Measurements from ENCODE around the gene PSPN.

DNA sequence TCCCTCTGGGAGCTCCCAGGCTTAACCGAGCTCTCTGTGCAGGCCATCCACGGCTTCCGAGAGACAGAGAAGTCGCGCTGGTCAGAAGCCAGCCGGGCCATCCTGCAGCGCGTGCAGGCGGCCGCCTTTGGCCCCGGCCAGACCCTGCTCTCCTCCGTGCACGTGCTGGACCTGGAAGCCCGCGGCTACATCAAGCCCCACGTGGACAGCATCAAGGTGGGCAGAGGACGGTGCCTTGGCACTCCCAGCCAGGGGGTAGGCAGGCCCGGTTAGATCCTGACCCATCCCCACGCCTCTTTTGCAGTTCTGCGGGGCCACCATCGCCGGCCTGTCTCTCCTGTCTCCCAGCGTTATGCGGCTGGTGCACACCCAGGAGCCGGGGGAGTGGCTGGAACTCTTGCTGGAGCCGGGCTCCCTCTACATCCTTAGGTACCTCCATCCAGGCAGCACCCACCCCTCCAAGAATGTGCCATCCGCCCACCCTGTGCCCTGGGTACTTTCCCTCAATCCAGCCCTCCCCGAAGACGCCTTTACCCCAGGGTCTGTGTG, 1.5 kb downstream of the PSPN start:
- TF ChIP-seq, protein P1, sequence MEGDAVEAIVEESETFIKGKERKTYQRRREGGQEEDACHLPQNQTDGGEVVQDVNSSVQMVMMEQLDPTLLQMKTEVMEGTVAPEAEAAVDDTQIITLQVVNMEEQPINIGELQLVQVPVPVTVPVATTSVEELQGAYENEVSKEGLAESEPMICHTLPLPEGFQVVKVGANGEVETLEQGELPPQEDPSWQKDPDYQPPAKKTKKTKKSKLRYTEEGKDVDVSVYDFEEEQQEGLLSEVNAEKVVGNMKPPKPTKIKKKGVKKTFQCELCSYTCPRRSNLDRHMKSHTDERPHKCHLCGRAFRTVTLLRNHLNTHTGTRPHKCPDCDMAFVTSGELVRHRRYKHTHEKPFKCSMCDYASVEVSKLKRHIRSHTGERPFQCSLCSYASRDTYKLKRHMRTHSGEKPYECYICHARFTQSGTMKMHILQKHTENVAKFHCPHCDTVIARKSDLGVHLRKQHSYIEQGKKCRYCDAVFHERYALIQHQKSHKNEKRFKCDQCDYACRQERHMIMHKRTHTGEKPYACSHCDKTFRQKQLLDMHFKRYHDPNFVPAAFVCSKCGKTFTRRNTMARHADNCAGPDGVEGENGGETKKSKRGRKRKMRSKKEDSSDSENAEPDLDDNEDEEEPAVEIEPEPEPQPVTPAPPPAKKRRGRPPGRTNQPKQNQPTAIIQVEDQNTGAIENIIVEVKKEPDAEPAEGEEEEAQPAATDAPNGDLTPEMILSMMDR (IDR thresholded peaks at IDR 0.05): no peak
- no peak for TF ChIP-seq ZFX (IDR thresholded peaks at IDR 0.05; ENCODE audit: borderline replicate concordance)

All from 22Rv1 (cell line).